ENCODE measurements around the gene TPX2.

Gene TPX2

GRCh38 chr20:31846793-31847138, 107.7 kb downstream of the TPX2 start:
- H3K4me3 ChIP-seq (ENCODE audit: low read depth, low read length), result no peak overlapping the region
- TF ChIP-seq MYC (IDR thresholded peaks at IDR 0.05; ENCODE audit: low read depth, low read length) (no peak), POLR2A (IDR thresholded peaks at IDR 0.05; ENCODE audit: extremely low read depth, insufficient read length) (no peak), CTCF (IDR thresholded peaks at IDR 0.05; ENCODE audit: low read depth, low read length) (no peak), MAX (IDR thresholded peaks at IDR 0.05; ENCODE audit: low read depth, low read length) (no peak)
- no peak for DNase-seq (ENCODE audit: low read depth)

GRCh38 chr20:31848088-31848999, 109.3 kb downstream of the TPX2 start:
- no peak for DNase-seq (ENCODE audit: low read depth)
- H3K4me3 ChIP-seq (ENCODE audit: low read depth, low read length), result no peak overlapping the region
- no peak for TF ChIP-seq CTCF (IDR thresholded peaks at IDR 0.05; ENCODE audit: low read depth, low read length)
- TF ChIP-seq MYC (IDR thresholded peaks at IDR 0.05; ENCODE audit: low read depth, low read length), result no peak
- TF ChIP-seq MAX (IDR thresholded peaks at IDR 0.05; ENCODE audit: low read depth, low read length), result no peak
- TF ChIP-seq POLR2A (IDR thresholded peaks at IDR 0.05; ENCODE audit: extremely low read depth, insufficient read length), result no peak

- no peak overlapping the region for H3K4me3 ChIP-seq (ENCODE audit: low read depth, low read length)
- TF ChIP-seq CTCF (IDR thresholded peaks at IDR 0.05; ENCODE audit: low read depth, low read length), result no peak
- no peak for TF ChIP-seq MYC (IDR thresholded peaks at IDR 0.05; ENCODE audit: low read depth, low read length)
- no peak for TF ChIP-seq POLR2A (IDR thresholded peaks at IDR 0.05; ENCODE audit: extremely low read depth, insufficient read length)
- no peak for DNase-seq (ENCODE audit: low read depth)
These were observed 110.3 kb downstream of the TPX2 start for GRCh38 chr20:31849306-31849930.
